Measurements from ENCODE around the gene KRT82. TPM values are rescaled to one million over a fixed set of nuclear protein-coding genes. Genes with fewer than 3 reads are reported as not detected.
"Not testable (repeated sequence)": the region's sequence is repeated elsewhere in the genome, so short reads cannot be mapped to it uniquely, and the experiment has no call there.

Gene KRT82
- total RNA-seq, 2 donors from 2014 or later: not detected

- Histone ChIP-seq H3K4me1 (peaks cover 0 to 8% of the 10 kb centered on the region in 2 donors), H3K36me3 (no peaks in the 10 kb centered on the region), H3K4me3 (no peak overlapping the region), H3K27me3 (no peaks in the 10 kb centered on the region), H3K27ac (no peak overlapping the region), H3K9me3 (no peaks in the 10 kb centered on the region)
- TF ChIP-seq CTCF (IDR thresholded peaks at IDR 0.05): no peak
- DNase-seq (ENCODE audit: low spot score): no peak
Measured at GRCh38 chr12:52413782-52414345, 7.7 kb upstream of the KRT82 start.

GRCh38 chr12:52413202-52413601 lies 7.1 kb upstream of the KRT82 start:
- H3K27me3 ChIP-seq: no peaks in the 10 kb centered on the region
- no peaks in the 10 kb centered on the region for H3K36me3 ChIP-seq
- no peaks in the 10 kb centered on the region for H3K9me3 ChIP-seq
- no peak overlapping the region for H3K4me3 ChIP-seq
- no peak overlapping the region for H3K27ac ChIP-seq
- peaks cover 0 to 8% of the 10 kb centered on the region in 2 donors for H3K4me1 ChIP-seq
- no peak for DNase-seq (ENCODE audit: low spot score)
- TF ChIP-seq CTCF (IDR thresholded peaks at IDR 0.05): no peak

GRCh38 chr12:52411815-52412214 lies 5.7 kb upstream of the KRT82 start:
- TF ChIP-seq CTCF (IDR thresholded peaks at IDR 0.05): no peak
- H3K9me3 ChIP-seq: no peaks in the 10 kb centered on the region
- H3K36me3 ChIP-seq: no peaks in the 10 kb centered on the region
- no peak overlapping the region for H3K4me3 ChIP-seq
- peaks cover 0 to 8% of the 10 kb centered on the region in 2 donors for H3K4me1 ChIP-seq
- DNase-seq (ENCODE audit: low spot score): no peak
- no peak overlapping the region for H3K27ac ChIP-seq
- no peaks in the 10 kb centered on the region for H3K27me3 ChIP-seq

- H3K27me3 ChIP-seq: not testable (repeated sequence)
Measured at GRCh38 chr12:52410589-52411248, 4.6 kb upstream of the KRT82 start.

GRCh38 chr12:52407918-52408317 lies 1.8 kb upstream of the KRT82 start:
- Histone ChIP-seq H3K4me3 (no peak overlapping the region), H3K4me1 (no peaks in the 10 kb centered on the region), H3K36me3 (no peaks in the 10 kb centered on the region), H3K9me3 (no peaks in the 10 kb centered on the region), H3K27ac (no peak overlapping the region), H3K27me3 (no peaks in the 10 kb centered on the region)
- no peak for DNase-seq (ENCODE audit: low spot score)
- no peak for TF ChIP-seq CTCF (IDR thresholded peaks at IDR 0.05)

More at GRCh38 chr12:52410589-52411248, 4.6 kb upstream of the KRT82 start:
- not testable (repeated sequence) for H3K4me3 ChIP-seq; H3K4me1 ChIP-seq; H3K36me3 ChIP-seq; H3K9me3 ChIP-seq; DNase-seq (ENCODE audit: low spot score); H3K27ac ChIP-seq

GRCh38 chr12:52404951-52405350 lies 1.2 kb downstream of the KRT82 start:
- Histone ChIP-seq H3K36me3 (no peaks in the 10 kb centered on the region), H3K27ac (no peak overlapping the region), H3K4me3 (no peak overlapping the region), H3K27me3 (no peaks in the 10 kb centered on the region), H3K9me3 (no peaks in the 10 kb centered on the region), H3K4me1 (no peaks in the 10 kb centered on the region)
- no peak for TF ChIP-seq CTCF (IDR thresholded peaks at IDR 0.05)
- DNase-seq (ENCODE audit: low spot score): no peak
